K562 (cell line): ENCODE data around the gene PTGER3. TPM values are rescaled to one million over a fixed set of nuclear protein-coding genes. Genes with fewer than 3 reads are reported as not detected.

ENCODE experiments used
- ATAC-seq: fragments of 200-7000 bp; cut with Tn5 transposase; 3 replicates; pipeline ENCODE4 v1.9.1; 2020; ENCODE audit warnings: moderate library complexity
- BruUV-seq: library from RNA; stranded (reverse); fragments of 400-500 nt; replicated peaks from 2 replicates; lab custom pipeline; 2021; lab: Mats Ljungman, UMichigan
- CTCF ChIA-PET: fragments of 300-600 bp; formaldehyde crosslinking; extraction: SDS; loops from one replicate; lab custom pipeline; 2021; ENCODE audit warnings: low intra/inter-chr PET ratio; lab: Yijun Ruan, JAX
- POLR2A ChIA-PET: fragments of 300-600, 350-650 bp; sonication (Branson Sonifier 250); formaldehyde crosslinking; extraction: SDS; loops from one replicate; lab custom pipeline; 2021; ENCODE audit warnings: antibody characterized with exemption, inconsistent platforms; lab: Yijun Ruan, JAX
- DNase-seq, 4 experiments: peaks; one replicate each; pipeline versions ENCODE4 v3.0.0 to v3.0.0-alpha.2; 2011 to 2018; ENCODE audit warnings: low spot score in 3 of 4, mixed read lengths in 3 of 4; ENCODE audit errors: extremely low read depth in 1 of 4
- FAIRE-seq: peaks from 2 replicates; lab custom pipeline; 2011; peaks lifted over from hg19 to GRCh38; lab: Jason Lieb, UNC
- H2AFZ ChIP-seq: 2 replicates; pipeline ENCODE4 v1.6.0; 2011; ENCODE audit warnings: low read depth, low read length, control low read depth, inconsistent platforms
- H3K27ac ChIP-seq: fragments of 200-600 bp; 3 replicates; pipeline ENCODE4 v1.8.0; 2011; ENCODE audit warnings: low read depth, mild to moderate bottlenecking, control low read depth, inconsistent platforms, low read length, moderate library complexity, mixed read lengths; ENCODE audit errors: extremely low read depth
- H3K27me3 ChIP-seq, 2 experiments: fragments of 300-600 bp in 1 of 2; 2 replicates in 1 of 2; 3 replicates in 1 of 2; pipeline versions ENCODE4 v1.6.0 to v1.8.0; 2011; ENCODE audit warnings: inconsistent platforms in 2 of 2, low read length in 2 of 2, mild to moderate bottlenecking in 1 of 2, mixed read lengths in 1 of 2, moderate library complexity in 1 of 2; ENCODE audit not compliant: control insufficient read depth in 2 of 2, insufficient read depth in 2 of 2
- H3K36me3 ChIP-seq: fragments of 300-600 bp; 3 replicates; pipeline ENCODE4 v1.8.0; 2011; ENCODE audit warnings: mild to moderate bottlenecking, low read length, inconsistent platforms; ENCODE audit not compliant: control insufficient read depth, insufficient read depth
- H3K4me1 ChIP-seq, 2 experiments: fragments of 200-600 bp in 1 of 2; replicated peaks in 1 of 2; 2 replicates in 1 of 2; 3 replicates in 1 of 2; pipeline versions ENCODE4 v1.5.1 to v1.8.0; 2011; ENCODE audit warnings: inconsistent platforms in 2 of 2, low read length in 2 of 2, mild to moderate bottlenecking in 1 of 2, mixed read lengths in 1 of 2, moderate library complexity in 1 of 2; ENCODE audit not compliant: control insufficient read depth in 2 of 2, insufficient read depth in 2 of 2
- H3K4me2 ChIP-seq: 2 replicates; pipeline ENCODE4 v1.6.1; 2011; ENCODE audit warnings: low read length, control low read depth, inconsistent platforms, mixed read lengths; ENCODE audit not compliant: insufficient read depth
- H3K4me3 ChIP-seq: fragments of 200-600 bp; sonication (generic), shearing (Covaris generic); 2 replicates; pipeline ENCODE4 v1.5.1; 2016; ENCODE audit warnings: control low read depth, inconsistent platforms
- H3K79me2 ChIP-seq: fragments of 200-600 bp; 3 replicates; pipeline ENCODE4 v1.8.0; 2011; ENCODE audit warnings: low read length, inconsistent platforms; ENCODE audit not compliant: control insufficient read depth, insufficient read depth
- H3K9ac ChIP-seq, 2 experiments: 2 replicates each; pipeline versions ENCODE4 v1.6.0 to v1.6.1; 2011; ENCODE audit warnings: low read depth in 2 of 2, low read length in 2 of 2, control low read depth in 1 of 2, inconsistent platforms in 1 of 2, mild to moderate bottlenecking in 1 of 2, mixed read lengths in 1 of 2; ENCODE audit not compliant: insufficient read depth in 1 of 2
- H3K9me1 ChIP-seq: one replicate; pipeline ENCODE4 v1.6.0; 2011; ENCODE audit warnings: inconsistent platforms, mild to moderate bottlenecking, low read length, moderate library complexity; ENCODE audit not compliant: control insufficient read depth, insufficient read depth
- H3K9me3 ChIP-seq: replicated peaks from 2 replicates; pipeline ENCODE4 v1.5.1; 2011; ENCODE audit warnings: low read depth, low read length, inconsistent platforms; ENCODE audit not compliant: control insufficient read depth, insufficient read depth
- H4K20me1 ChIP-seq: replicated peaks from 2 replicates; pipeline ENCODE4 v1.6.1; 2011; ENCODE audit warnings: low read length, inconsistent platforms, mixed read lengths; ENCODE audit not compliant: control insufficient read depth, insufficient read depth
- GATAD2A ChIP-seq: fragments of 450-650 bp; IDR thresholded peaks from 2 replicates; pipeline ENCODE4 v1.6.1; 2017
- MAZ ChIP-seq, 2 experiments: fragments of 450-650 bp in 1 of 2; sonication (generic) in 1 of 2; formaldehyde crosslinking; IDR thresholded peaks in 1 of 2; conservative IDR thresholded peaks in 1 of 2; 2 replicates each; pipeline versions ENCODE4 v1.4.0 to v1.5.0; 2020; ENCODE audit warnings: mild to moderate bottlenecking in 1 of 2, missing genetic modification reagents in 1 of 2
- PML ChIP-seq: IDR thresholded peaks from 2 replicates; pipeline ENCODE4 v1.6.1; 2012; ENCODE audit warnings: low read length, inconsistent platforms
- POLR2AphosphoS2 ChIP-seq: IDR thresholded peaks from 2 replicates; pipeline ENCODE4 v1.6.1; 2012; ENCODE audit warnings: low read length, improper control_type of control experiment
- POLR2G ChIP-seq: fragments of 200-400 bp; formaldehyde crosslinking; IDR thresholded peaks from 2 replicates; pipeline ENCODE4 v1.6.1; 2017; ENCODE audit warnings: low read depth, mild to moderate bottlenecking, antibody characterized with exemption, low read length, moderate library complexity
- RBM17 ChIP-seq: fragments of 200-400 bp; formaldehyde crosslinking; IDR thresholded peaks from 2 replicates; pipeline ENCODE4 v1.6.1; 2017; ENCODE audit warnings: low read depth, mild to moderate bottlenecking, low read length, borderline replicate concordance
- RBM22 ChIP-seq: fragments of 200-400 bp; formaldehyde crosslinking; IDR thresholded peaks from 2 replicates; pipeline ENCODE4 v1.6.1; 2018; ENCODE audit warnings: low read length, low read depth; ENCODE audit not compliant: poor library complexity, severe bottlenecking
- RFX1 ChIP-seq: fragments of 450-650 bp; IDR thresholded peaks from 2 replicates; pipeline ENCODE4 v1.6.1; 2016; ENCODE audit warnings: mild to moderate bottlenecking, moderate library complexity
- SUPT5H ChIP-seq: fragments of 450-650 bp; IDR thresholded peaks from 2 replicates; pipeline ENCODE4 v1.6.1; 2016
- ZBTB17 ChIP-seq: fragments of 450-650 bp; formaldehyde crosslinking; IDR thresholded peaks from 2 replicates; pipeline ENCODE4 v1.4.0; 2020; ENCODE audit warnings: mild to moderate bottlenecking
- WGBS: fragments of 100-300 bp; shearing (Covaris generic); methylation state at CpG from one replicate; pipeline ENCODE4 v1.1.6; 2016; ENCODE audit warnings: low coverage, mixed read lengths; ENCODE audit not compliant: insufficient coverage; ENCODE audit errors: missing lambda C conversion rate; 5-methylcytosine and 5-hydroxymethylcytosine counted together
- in situ Hi-C: fragments of 300-500 bp; cut with MboI; formaldehyde crosslinking; loops from 4 replicates; pipeline ENCODE4 v1.15.0; 2018; ENCODE audit warnings: inconsistent platforms, mixed read lengths
- intact Hi-C: fragments of 100-400 bp; cut with micrococcal nuclease; formaldehyde crosslinking; loops from 2 replicates; pipeline ENCODE4 v1.14.2; 2022
- polyA plus RNA-seq, 8 experiments: library from polyadenylated mRNA; depleted of rRNA in 4 of 8; stranded (reverse) in 5 of 8; unstranded in 3 of 8; fragments of >200 nt; fragmentation: Nextera tagmentation in 2 of 8; fragmentation: Illumina TruSeq in 1 of 8; extraction: Ambion mirVana in 2 of 8; extraction: Trizol in 1 of 8; gene quantifications; 2 replicates each; pipeline versions ENCODE4 v1.2.1 to v1.2.3, GENCODE V29; 2011 to 2014; ENCODE audit warnings: inconsistent platforms in 1 of 8, missing spikeins in 1 of 8
- total RNA-seq, 7 experiments: library from RNA; depleted of rRNA in 6 of 7; stranded (reverse); fragments of >200 nt in 6 of 7; fragmentation: Illumina TruSeq in 2 of 7; extraction: Trizol in 2 of 7; gene quantifications; 2 replicates each; pipeline versions ENCODE4 v1.2.1 to v1.2.3, GENCODE V29; 2011 to 2021; ENCODE audit warnings: low replicate concordance in 1 of 7
- TF ChIP-seq, protein P1 (sequence below): fragments of 450-650 bp; formaldehyde crosslinking; IDR thresholded peaks from 2 replicates; pipeline ENCODE4 v1.4.0; 2022; ENCODE audit warnings: mild to moderate bottlenecking, moderate library complexity

The PTGER3 gene
- total and polyA plus RNA-seq, 9 of the 15 experiments (the other 6 are each of a cell fraction or from before 2014, with no cell fraction given) = 3.8 to 28.5 (median 14.2) TPM

DNA sequence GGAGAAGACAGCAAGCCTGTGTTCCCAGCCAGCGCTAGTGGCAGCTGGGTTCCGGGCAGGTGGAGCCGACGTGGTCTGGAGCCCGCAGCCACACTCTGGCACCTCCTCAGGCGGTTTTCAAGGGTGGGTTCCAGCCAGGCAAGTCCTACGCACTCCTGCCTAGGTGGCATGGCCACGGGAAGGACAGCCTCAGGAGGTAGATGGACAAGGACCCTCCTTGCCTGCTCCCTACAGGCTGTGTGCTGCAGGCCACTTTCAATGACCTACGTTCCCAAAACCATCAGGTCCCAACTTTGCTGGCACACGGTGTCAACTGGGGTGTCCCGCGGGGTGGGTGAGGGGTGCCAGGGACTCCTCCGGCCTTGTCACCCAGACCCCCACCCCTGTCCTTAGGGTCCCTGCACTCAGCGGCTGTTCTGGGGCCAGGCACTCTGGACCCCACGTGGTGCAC is 6.7 kb upstream of the PTGER3 start:
- Histone ChIP-seq H3K4me3 (no peak overlapping the region), H4K20me1 (no peaks in the 10 kb centered on the region), H3K9me1 (no peaks in the 10 kb centered on the region), H3K4me2 (no peak overlapping the region), H3K27ac (no peak overlapping the region), H3K79me2 (no peaks in the 10 kb centered on the region), H3K4me1 (peaks cover 0 to 5% of the 10 kb centered on the region in 2 experiments; a peak in 1 of 5 replicates), H3K36me3 (peaks cover 21% of the 10 kb centered on the region; the same call in 2 of the 3 replicates), H3K27me3 (no peaks in the 10 kb centered on the region), H3K9ac (no peak overlapping the region), H3K9me3 (no peaks in the 10 kb centered on the region), H2AFZ (no peak overlapping the region)
- ChIA-PET CTCF (no interaction called here), POLR2A (interaction anchor here (0.6 to 1.4 kb wide), 3 partner anchors 9 to 651 kb away, joined by 3 to 4 read pairs (median 3); no protein-coding TSS in a partner anchor)
- ATAC-seq (peak; percentile 9), DNase-seq (no peak), FAIRE-seq (no peak)
- intact Hi-C loops (no loop called here), in situ Hi-C loops (loop anchor here (5.0 kb wide), 2 partner anchors 372 to 527 kb away; no protein-coding TSS in a partner anchor)
- BruUV-seq = no TSS peak
- WGBS = 77% methylated on average over 15 of the region's 15 CpGs
- peak; percentile 64; the same call in 1 of the 2 replicates for TF ChIP-seq POLR2AphosphoS2
- TF ChIP-seq SUPT5H = peak; percentile 64; the same call in 1 of the 2 replicates
- no peak for TF ChIP-seq RFX1
- TF ChIP-seq, protein P1, sequence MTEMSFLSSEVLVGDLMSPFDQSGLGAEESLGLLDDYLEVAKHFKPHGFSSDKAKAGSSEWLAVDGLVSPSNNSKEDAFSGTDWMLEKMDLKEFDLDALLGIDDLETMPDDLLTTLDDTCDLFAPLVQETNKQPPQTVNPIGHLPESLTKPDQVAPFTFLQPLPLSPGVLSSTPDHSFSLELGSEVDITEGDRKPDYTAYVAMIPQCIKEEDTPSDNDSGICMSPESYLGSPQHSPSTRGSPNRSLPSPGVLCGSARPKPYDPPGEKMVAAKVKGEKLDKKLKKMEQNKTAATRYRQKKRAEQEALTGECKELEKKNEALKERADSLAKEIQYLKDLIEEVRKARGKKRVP (CRISPR knock-in tag) = 0 out of 2 replicates have a peak, but pooled peaks have one; percentile 20
- no peak for TF ChIP-seq GATAD2A
- TF ChIP-seq RBM22 = peak; percentile 49
- no peak for TF ChIP-seq RBM17
- 0 out of 4 replicates have a peak, but pooled peaks of 1 of the 2 experiments have one; percentile 31 for TF ChIP-seq MAZ (CRISPR knock-in tag; conservative IDR thresholded peaks at IDR 0.05 in 1 of 2, IDR thresholded peaks at IDR 0.05 in 1 of 2)
- TF ChIP-seq POLR2G = peak; percentile 74
- 0 out of 2 replicates have a peak, but pooled peaks have one; percentile 38 for TF ChIP-seq ZBTB17 (CRISPR knock-in tag)
- 0 out of 2 replicates have a peak, but pooled peaks have one; percentile 22 for TF ChIP-seq PML
